Thoracic aorta (tissue), 2 donors: ENCODE results near the gene RTP1. TPM values are rescaled to one million over a fixed set of nuclear protein-coding genes. Genes with fewer than 3 reads are reported as not detected.

Experiments
- ATAC-seq: fragments of 150-250 bp; one replicate; pipeline ENCODE4 v1.8.0; 2017; ENCODE audit warnings: low read depth; ENCODE audit not compliant: insufficient number of reproducible peaks, low FRiP score
- DNase-seq: peaks from one replicate; pipeline ENCODE4 v3.0.0-alpha.2; 2020; ENCODE audit warnings: low spot score
- H3K27ac ChIP-seq, 2 donors: fragments of 200-600 bp; sonication (generic); 1 replicate in 1 of 2; 2 replicates in 1 of 2; pipeline ENCODE4 v1.5.1; 2016; ENCODE audit warnings: mild to moderate bottlenecking in 2 of 2, moderate library complexity in 2 of 2
- H3K27me3 ChIP-seq: fragments of 200-600 bp; sonication (generic); replicated peaks from 2 replicates; pipeline ENCODE4 v1.6.0; 2016; ENCODE audit warnings: mild to moderate bottlenecking; ENCODE audit not compliant: insufficient read depth
- H3K36me3 ChIP-seq: fragments of 200-600 bp; sonication (generic); one replicate; pipeline ENCODE4 v1.5.1; 2016
- H3K4me1 ChIP-seq, 2 donors: fragments of 200-600 bp; sonication (generic); 1 replicate in 1 of 2; 2 replicates in 1 of 2; pipeline versions ENCODE4 v1.5.1 to v1.6.0; 2016; ENCODE audit warnings: low read depth in 2 of 2, mild to moderate bottlenecking in 1 of 2; ENCODE audit not compliant: control insufficient read depth in 1 of 2
- H3K4me3 ChIP-seq: fragments of 200-600 bp; sonication (generic); 2 replicates; pipeline ENCODE4 v1.5.1; 2016; ENCODE audit warnings: mild to moderate bottlenecking
- H3K9me3 ChIP-seq: fragments of 200-600 bp; sonication (generic); 2 replicates; pipeline ENCODE4 v1.5.1; 2016
- total RNA-seq, 2 donors: library from RNA; depleted of rRNA; stranded (reverse); fragments of >200 nt; gene quantifications; one replicate each; pipeline versions ENCODE4 v1.1.0 to v1.2.3, GENCODE V29; 2016
- TF ChIP-seq, protein P1 (sequence below): fragments of 200-600 bp; sonication (generic); IDR thresholded peaks from one replicate; pipeline ENCODE4 v1.5.1; 2019; ENCODE audit warnings: antibody characterized with exemption

RTP1 gene
- total RNA-seq, 2 donors from 2014 or later: 0.27 TPM; not detected in 1

DNA sequence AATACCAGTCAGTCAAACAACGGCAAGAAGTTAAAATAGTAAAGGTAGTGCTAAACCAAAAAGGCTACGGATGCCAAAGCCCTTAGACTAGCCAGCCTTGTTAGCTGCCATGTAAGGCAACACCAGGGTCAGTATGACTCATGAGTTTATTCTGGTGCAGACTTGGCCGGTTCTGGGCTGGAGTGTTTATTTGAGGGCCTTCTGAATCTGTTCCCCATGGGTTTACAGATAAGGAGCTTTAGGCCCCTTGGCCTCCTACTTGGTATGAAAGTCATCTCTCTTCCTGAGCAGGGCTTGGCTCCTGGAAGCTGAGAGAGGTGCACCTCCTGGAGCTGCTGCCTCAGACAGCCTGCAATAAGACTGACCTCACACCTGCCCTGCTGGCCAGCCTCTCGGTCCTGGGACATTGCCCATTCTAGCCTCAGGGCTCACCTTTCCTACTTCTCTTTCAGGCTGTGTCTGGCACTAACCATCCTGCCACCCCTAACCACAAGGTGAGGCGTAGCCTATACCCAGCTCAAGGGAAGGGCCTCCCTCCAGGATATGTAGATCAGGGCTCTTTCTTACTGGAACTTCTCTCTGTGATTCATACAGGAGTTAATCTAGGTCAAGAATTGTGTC, 10.4 kb upstream of the RTP1 start:
- peak; percentile 99 for ATAC-seq
- Histone ChIP-seq H3K27me3 (no peaks in the 10 kb centered on the region), H3K9me3 (no peaks in the 10 kb centered on the region), H3K27ac (peak overlapping the region; percentile 89 to 91), H3K4me1 (peaks cover 33 to 70% of the 10 kb centered on the region in 2 donors), H3K36me3 (no peaks in the 10 kb centered on the region), H3K4me3 (no peak overlapping the region)
- TF ChIP-seq, protein P1, sequence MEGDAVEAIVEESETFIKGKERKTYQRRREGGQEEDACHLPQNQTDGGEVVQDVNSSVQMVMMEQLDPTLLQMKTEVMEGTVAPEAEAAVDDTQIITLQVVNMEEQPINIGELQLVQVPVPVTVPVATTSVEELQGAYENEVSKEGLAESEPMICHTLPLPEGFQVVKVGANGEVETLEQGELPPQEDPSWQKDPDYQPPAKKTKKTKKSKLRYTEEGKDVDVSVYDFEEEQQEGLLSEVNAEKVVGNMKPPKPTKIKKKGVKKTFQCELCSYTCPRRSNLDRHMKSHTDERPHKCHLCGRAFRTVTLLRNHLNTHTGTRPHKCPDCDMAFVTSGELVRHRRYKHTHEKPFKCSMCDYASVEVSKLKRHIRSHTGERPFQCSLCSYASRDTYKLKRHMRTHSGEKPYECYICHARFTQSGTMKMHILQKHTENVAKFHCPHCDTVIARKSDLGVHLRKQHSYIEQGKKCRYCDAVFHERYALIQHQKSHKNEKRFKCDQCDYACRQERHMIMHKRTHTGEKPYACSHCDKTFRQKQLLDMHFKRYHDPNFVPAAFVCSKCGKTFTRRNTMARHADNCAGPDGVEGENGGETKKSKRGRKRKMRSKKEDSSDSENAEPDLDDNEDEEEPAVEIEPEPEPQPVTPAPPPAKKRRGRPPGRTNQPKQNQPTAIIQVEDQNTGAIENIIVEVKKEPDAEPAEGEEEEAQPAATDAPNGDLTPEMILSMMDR: no peak
- DNase-seq: peak; percentile 61

DNA sequence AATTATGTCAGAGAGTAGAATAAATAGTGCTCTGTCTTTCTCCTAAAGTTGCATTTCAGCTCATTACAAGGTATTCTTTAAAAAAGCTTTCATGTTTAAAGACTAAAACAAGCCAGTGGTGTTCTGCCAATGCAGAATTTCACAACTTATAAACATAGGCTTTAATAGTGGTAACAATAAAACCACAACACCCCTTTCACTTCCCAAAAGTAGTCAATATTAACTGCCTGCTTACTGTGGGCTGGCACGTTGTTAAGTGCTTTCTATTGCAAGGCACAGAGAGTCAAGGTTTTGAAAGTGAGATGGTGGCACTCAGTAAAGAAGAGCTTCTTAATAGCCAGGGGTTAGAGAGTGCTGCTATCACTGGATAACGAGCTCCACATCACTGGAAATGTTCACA, 8.4 kb upstream of the RTP1 start:
- H3K4me3 ChIP-seq: no peak overlapping the region
- TF ChIP-seq, protein P1: no peak
- H3K27me3 ChIP-seq: no peaks in the 10 kb centered on the region
- no peak for ATAC-seq
- peaks cover 33 to 76% of the 10 kb centered on the region in 2 donors for H3K4me1 ChIP-seq
- peak overlapping the region; percentile 89 to 91 for H3K27ac ChIP-seq
- no peak for DNase-seq
- no peaks in the 10 kb centered on the region for H3K36me3 ChIP-seq
- no peaks in the 10 kb centered on the region for H3K9me3 ChIP-seq

DNA sequence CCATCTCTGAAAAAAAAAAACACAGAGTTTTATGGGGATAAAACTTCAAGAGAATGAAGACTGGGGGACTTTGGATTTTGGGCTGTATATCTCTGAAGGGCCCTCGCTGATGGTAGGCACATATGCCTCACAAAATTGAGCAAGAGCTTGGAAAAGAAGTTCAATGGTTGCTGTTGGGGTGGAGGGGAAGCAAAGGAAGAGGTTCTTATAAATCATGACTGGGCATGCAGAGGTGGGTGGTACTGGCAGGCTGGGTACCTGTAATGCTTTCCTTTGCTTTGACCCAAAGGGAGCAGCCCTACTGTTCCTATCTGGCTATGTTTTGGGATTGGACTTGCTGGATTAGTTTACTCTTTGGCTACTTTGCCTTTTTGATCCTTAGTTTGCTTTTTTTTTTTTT, 6.0 kb upstream of the RTP1 start:
- DNase-seq (no peak), ATAC-seq (no peak)
- Histone ChIP-seq H3K9me3 (no peaks in the 10 kb centered on the region), H3K36me3 (no peaks in the 10 kb centered on the region), H3K4me1 (peaks cover 29 to 78% of the 10 kb centered on the region in 2 donors), H3K4me3 (no peak overlapping the region), H3K27me3 (no peaks in the 10 kb centered on the region), H3K27ac (no peak overlapping the region)
- TF ChIP-seq, protein P1: no peak

DNA sequence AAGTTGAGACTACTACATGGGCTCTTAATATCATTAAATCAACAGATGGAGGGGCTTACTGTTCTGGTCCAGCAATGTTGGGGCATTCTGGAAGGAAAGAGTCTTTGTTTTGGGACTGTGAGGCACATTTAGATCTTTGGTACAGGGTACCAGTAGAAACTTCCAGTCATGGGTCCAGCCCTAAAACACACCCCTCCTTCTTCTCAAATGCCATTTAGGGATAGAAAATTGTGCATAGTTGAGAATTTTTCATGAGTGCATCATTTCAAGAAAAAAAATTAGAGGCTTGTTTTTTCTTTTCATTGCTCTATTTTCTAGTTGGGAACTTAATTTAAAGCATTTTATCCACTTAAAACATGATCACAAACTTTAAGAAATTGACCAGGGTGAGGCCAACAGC, 4.1 kb upstream of the RTP1 start:
- Histone ChIP-seq H3K27me3 (no peaks in the 10 kb centered on the region), H3K27ac (peak overlapping the region; percentile 70 to 85), H3K36me3 (no peaks in the 10 kb centered on the region), H3K4me3 (no peak overlapping the region), H3K4me1 (peaks cover 16 to 59% of the 10 kb centered on the region in 2 donors), H3K9me3 (no peaks in the 10 kb centered on the region)
- TF ChIP-seq, protein P1: no peak
- DNase-seq (no peak), ATAC-seq (peak; percentile 68)

DNA sequence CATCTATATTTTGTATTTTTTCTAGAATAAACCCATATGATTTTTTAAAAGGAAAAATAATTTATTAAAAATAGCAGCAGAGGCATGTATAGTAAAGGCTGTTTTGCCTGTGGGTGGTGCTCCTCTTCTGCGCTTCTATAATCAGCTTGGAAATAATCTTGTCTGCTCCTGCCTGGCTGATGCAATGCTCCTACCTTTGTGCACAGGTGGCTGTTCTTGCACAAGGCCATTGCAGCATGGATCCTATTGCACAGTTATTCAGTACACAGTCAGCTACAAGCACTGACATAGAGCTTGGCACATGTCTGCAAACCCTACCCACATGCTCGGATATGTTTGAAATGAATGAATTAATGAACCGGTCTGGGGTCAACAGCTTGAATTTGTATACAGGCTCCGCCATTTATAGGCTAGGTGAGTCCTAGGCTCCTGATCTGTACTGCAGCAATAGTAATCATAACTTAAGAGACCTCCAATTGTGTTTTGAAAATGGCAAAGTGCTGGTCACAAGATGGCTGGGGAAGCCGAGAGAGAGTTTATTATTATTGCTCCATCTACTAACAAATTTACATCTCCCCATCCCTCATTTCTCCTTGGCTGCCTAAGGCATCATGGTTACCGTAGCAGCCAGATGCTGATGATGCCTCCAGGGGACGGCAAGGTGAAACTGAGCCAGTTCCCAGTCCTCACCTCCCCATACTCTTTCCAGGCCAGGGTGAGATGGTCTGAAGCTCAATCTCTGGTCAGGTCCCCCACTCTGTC, 532 bp upstream of the RTP1 start:
- TF ChIP-seq, protein P1: no peak
- ATAC-seq (no peak), DNase-seq (no peak)
- Histone ChIP-seq H3K36me3 (no peaks in the 10 kb centered on the region), H3K27ac (no peak overlapping the region), H3K9me3 (no peaks in the 10 kb centered on the region), H3K4me1 (peaks cover 6 to 34% of the 10 kb centered on the region in 2 donors), H3K27me3 (no peaks in the 10 kb centered on the region), H3K4me3 (no peak overlapping the region)
